Adrenal gland (tissue), 12 donors: Measurements from ENCODE around the gene NELL2. TPM values are rescaled to one million over a fixed set of nuclear protein-coding genes. Genes with fewer than 3 reads are reported as not detected.

Experiments
- DNase-seq, 7 donors: peaks; one replicate each; pipeline ENCODE4 v3.0.0-alpha.2; 2019 to 2020
- H3K27ac ChIP-seq, 5 donors: fragments of 200-600 bp; sonication (generic) in 4 of 5; 1 replicate in 3 of 5; 2 replicates in 2 of 5; pipeline versions ENCODE4 v1.5.1 to v1.8.0; 2016 to 2020; ENCODE audit warnings: mild to moderate bottlenecking in 1 of 5
- H3K27me3 ChIP-seq: fragments of 200-600 bp; 2 replicates; pipeline ENCODE4 v1.8.0; 2021
- H3K36me3 ChIP-seq, 2 donors: fragments of 200-600 bp; replicated peaks in 1 of 2; 1 replicate in 1 of 2; 2 replicates in 1 of 2; pipeline versions ENCODE4 v1.5.1 to v1.8.0; 2018 to 2022
- H3K4me1 ChIP-seq, 2 donors: fragments of 200-600 bp; replicated peaks in 1 of 2; 1 replicate in 1 of 2; 2 replicates in 1 of 2; pipeline versions ENCODE4 v1.5.1 to v1.8.0; 2018 to 2021
- H3K4me3 ChIP-seq, 4 donors: fragments of 200-600 bp; sonication (generic) in 3 of 4; one replicate each; pipeline ENCODE4 v1.5.1; 2016 to 2018
- H3K9me3 ChIP-seq, 3 donors: fragments of 200-600 bp; sonication (generic) in 1 of 3; replicated peaks in 1 of 3; 1 replicate in 2 of 3; 2 replicates in 1 of 3; pipeline versions ENCODE4 v1.5.1 to v1.8.0; 2016 to 2021
- CTCF ChIP-seq, 6 experiments: fragments of 450-650 bp in 4 of 6; fragments of 200-600 bp in 2 of 6; sonication (generic) in 1 of 6; IDR thresholded peaks; 1 replicate in 5 of 6; 2 replicates in 1 of 6; pipeline versions ENCODE4 v1.5.1 to v1.8.0; 2016 to 2021; ENCODE audit warnings: antibody characterized with exemption in 6 of 6, mild to moderate bottlenecking in 2 of 6, moderate library complexity in 1 of 6
- POLR2A ChIP-seq, 2 donors: fragments of 450-650 bp; IDR thresholded peaks; one replicate each; pipeline ENCODE4 v1.6.1; 2017; ENCODE audit warnings: antibody characterized with exemption in 2 of 2, mild to moderate bottlenecking in 2 of 2, moderate library complexity in 1 of 2
- WGBS, 4 donors: extraction: QIAGEN DNeasy Blood & Tissue Kit in 2 of 4; methylation state at CpG; one replicate each; pipeline versions ENCODE4 v1.1.5 to v1.1.7; 2013 to 2017; 5-methylcytosine and 5-hydroxymethylcytosine counted together
- intact Hi-C, 2 donors: fragments of 100-400 bp; cut with DNase I; formaldehyde crosslinking; loops; one replicate each; pipeline versions ENCODE4 v1.14.1 to v1.15.0; 2022 to 2023
- polyA plus RNA-seq, 3 donors: library from polyadenylated mRNA; stranded (reverse); fragments of 200-250 nt in 2 of 3; fragments of 350-450 nt in 1 of 3; fragmentation: Illumina TruSeq in 1 of 3; extraction: RNeasy Lipid Tissue Mini Kit (QIAGEN cat#74804) in 1 of 3; gene quantifications; one replicate each; pipeline ENCODE4 v1.2.3, GENCODE V29; 2013 to 2014
- total RNA-seq, 9 donors: library from RNA; depleted of rRNA in 4 of 9; stranded (reverse); fragments of >200 nt in 4 of 9; fragments of 120-200 nt in 1 of 9; fragmentation: NEBNext Ultra II Directional in 1 of 9; extraction: Animal tissue kit (Norgen Biotek cat#: 25700) in 1 of 9; gene quantifications; one replicate each; pipeline versions ENCODE4 v1.1.0 to v1.2.4, GENCODE V29; 2013 to 2023
- donor health status: healthy with polysubstance abuse.
- donor health status: Bipolar disorder and iron deficiency.
- donor health status: DM: yes; HTN: yes; CAD: no.
- donor health status: DM: no; HTN: no; CAD: no.
- donor health status: DM: no; HTN: no; CAD: no.
- donor health status: DM: yes; HTN: yes; CAD: no.

Gene NELL2
- total and polyA plus RNA-seq, 12 donors, result 0.35 to 26.5 (median 6.0) TPM; not detected in 1

DNA sequence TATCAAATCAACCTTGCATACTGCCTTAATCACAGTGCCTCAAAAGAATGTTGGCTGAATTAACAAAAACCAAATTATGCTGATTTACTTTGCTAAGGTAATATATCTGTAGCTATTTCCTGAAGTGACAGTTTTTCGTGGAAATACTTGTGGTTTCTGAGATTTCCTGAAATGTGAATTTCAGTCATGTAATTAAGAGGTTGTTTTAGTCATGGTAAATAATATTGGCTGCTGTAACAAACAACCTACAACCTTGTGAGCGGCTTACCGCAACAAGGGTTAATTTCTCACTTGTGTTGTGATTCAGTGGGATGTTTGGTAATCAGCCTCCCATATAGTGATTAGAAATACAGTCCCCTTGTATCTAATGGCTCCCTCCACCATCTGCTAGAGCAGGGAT lies 387.9 kb downstream of the NELL2 start:
- H3K27me3 ChIP-seq, result no peaks in the 10 kb centered on the region
- DNase-seq, result no peak
- H3K4me1 ChIP-seq, result no peaks in the 10 kb centered on the region
- H3K9me3 ChIP-seq, result no peaks in the 10 kb centered on the region
- H3K4me3 ChIP-seq, result no peak overlapping the region
- no peak for TF ChIP-seq CTCF (IDR thresholded peaks at IDR 0.05)
- no peak for TF ChIP-seq POLR2A (IDR thresholded peaks at IDR 0.05)
- 75 to 81% (median 77%) methylated on average over 3 of the region's 3 CpGs for WGBS, 4 donors
- no peak overlapping the region for H3K27ac ChIP-seq
- intact Hi-C loops, result no loop called here
- no peaks in the 10 kb centered on the region for H3K36me3 ChIP-seq

DNA sequence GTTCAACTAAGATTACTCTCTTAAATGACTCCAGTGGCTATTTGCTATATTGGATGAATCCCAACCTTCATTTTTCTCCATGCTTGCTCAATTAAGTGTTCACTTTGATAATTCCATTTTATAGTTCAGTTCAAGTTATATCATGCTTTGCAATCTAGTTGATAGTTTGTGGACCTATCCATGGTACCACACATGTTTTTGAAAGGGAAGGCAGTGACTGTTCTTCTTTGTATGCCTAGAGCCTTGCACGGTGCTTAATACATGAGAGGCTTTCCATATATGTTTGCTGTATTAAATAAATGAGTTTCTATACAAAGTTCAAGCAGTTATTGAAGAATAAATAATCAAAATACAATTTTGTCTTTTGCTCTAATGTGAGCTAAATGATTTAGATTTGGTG lies 391.3 kb downstream of the NELL2 start:
- 66 to 90% (median 74%) methylated on average over 1 of the region's 1 CpG for WGBS, 4 donors
- Histone ChIP-seq H3K4me3 (no peak overlapping the region), H3K9me3 (no peaks in the 10 kb centered on the region), H3K27me3 (no peaks in the 10 kb centered on the region), H3K27ac (no peak overlapping the region), H3K4me1 (no peaks in the 10 kb centered on the region), H3K36me3 (no peaks in the 10 kb centered on the region)
- DNase-seq, result no peak
- intact Hi-C loops, result no loop called here
- TF ChIP-seq POLR2A (IDR thresholded peaks at IDR 0.05), result no peak
- TF ChIP-seq CTCF (IDR thresholded peaks at IDR 0.05), result no peak

GRCh38 chr12:44477331-44477980 lies 398.7 kb downstream of the NELL2 start:
- Histone ChIP-seq H3K36me3 (no peaks in the 10 kb centered on the region), H3K4me3 (no peak overlapping the region), H3K27me3 (no peaks in the 10 kb centered on the region), H3K27ac (no peak overlapping the region), H3K9me3 (peaks cover 0 to 7% (median 0%) of the 10 kb centered on the region in 3 donors), H3K4me1 (no peaks in the 10 kb centered on the region)
- 71 to 84% (median 79%) methylated on average over 6 of the region's 6 CpGs for WGBS, 4 donors
- no peak for DNase-seq
- TF ChIP-seq POLR2A (IDR thresholded peaks at IDR 0.05) (no peak), CTCF (IDR thresholded peaks at IDR 0.05) (no peak)
- intact Hi-C loops, result no loop called here

GRCh38 chr12:44476683-44477082 lies 399.4 kb downstream of the NELL2 start:
- Histone ChIP-seq H3K4me3 (no peak overlapping the region), H3K4me1 (no peaks in the 10 kb centered on the region), H3K27me3 (no peaks in the 10 kb centered on the region), H3K9me3 (peaks cover 0 to 7% (median 0%) of the 10 kb centered on the region in 3 donors), H3K36me3 (no peaks in the 10 kb centered on the region), H3K27ac (no peak overlapping the region)
- DNase-seq, result no peak
- intact Hi-C loops, result no loop called here
- no peak for TF ChIP-seq CTCF (IDR thresholded peaks at IDR 0.05)
- no peak for TF ChIP-seq POLR2A (IDR thresholded peaks at IDR 0.05)
- WGBS, 4 donors, result 88 to 95% (median 90%) methylated on average over 2 of the region's 2 CpGs
